Measurements from ENCODE around the gene CALML3.

- TF ChIP-seq JUNB (IDR thresholded peaks at IDR 0.05) (no peak), CTCF (IDR thresholded peaks at IDR 0.05 in 2 of 3, conservative IDR thresholded peaks at IDR 0.05 in 1 of 3; ENCODE audit: control insufficient read depth in 2 of 3, extremely low read depth in 1 of 3, insufficient read depth in 1 of 3, low read depth in 3 of 3, low read length in 3 of 3) (no peak), BMI1 (IDR thresholded peaks at IDR 0.05; ENCODE audit: borderline replicate concordance) (no peak), CREB1 (IDR thresholded peaks at IDR 0.05; ENCODE audit: low read depth) (no peak), EP300 (IDR thresholded peaks at IDR 0.05; ENCODE audit: borderline replicate concordance in 1 of 2, control insufficient read depth in 1 of 2, low read depth in 2 of 2, low read length in 2 of 2) (no peak), EGR1 (IDR thresholded peaks at IDR 0.05; ENCODE audit: borderline replicate concordance in 1 of 2, low read depth in 2 of 2, low read length in 2 of 2) (no peak), REST (IDR thresholded peaks at IDR 0.05; ENCODE audit: low read depth, low read length) (no peak), MEF2B (IDR thresholded peaks at IDR 0.05; ENCODE audit: partially characterized antibody, poor library complexity, severe bottlenecking) (no peak)
Observed at GRCh38 chr10:5523796-5524574, 776 bp upstream of the CALML3 start.

Data from GM12878 (cell line).